ENCODE results near the gene ACOT7.
A peak's percentile ranks its signal among the peaks of the same experiment; 100 is the strongest.

ACOT7 gene

GRCh38 chr1:6359216-6360116 lies 34.1 kb downstream of the ACOT7 start:
- DNase-seq, result peak; percentile 57 to 81 (median 73)

GRCh38 chr1:6358757-6359201 lies 34.8 kb downstream of the ACOT7 start:
- peak; percentile 65 to 83 (median 79) for DNase-seq

- peak; percentile 58 to 65 (median 60) for DNase-seq
Measured at GRCh38 chr1:6358144-6358624, 35.4 kb downstream of the ACOT7 start.

- DNase-seq, result no peak
Measured at GRCh38 chr1:6357243-6357936, 36.2 kb downstream of the ACOT7 start.

- no peak for DNase-seq
Measured at GRCh38 chr1:6355621-6356020, 37.9 kb downstream of the ACOT7 start.

- no peak for DNase-seq
Measured at GRCh38 chr1:6354659-6355317, 38.8 kb downstream of the ACOT7 start.

GRCh38 chr1:6353955-6354658 lies 39.5 kb downstream of the ACOT7 start:
- no peak for DNase-seq

- no peak for DNase-seq
Measured at GRCh38 chr1:6353619-6353954, 40.0 kb downstream of the ACOT7 start.

- DNase-seq, result no peak
Measured at GRCh38 chr1:6352138-6352563, 41.4 kb downstream of the ACOT7 start.

- no peak for DNase-seq
Measured at GRCh38 chr1:6351480-6352137, 42.0 kb downstream of the ACOT7 start.

- no peak for DNase-seq
Measured at GRCh38 chr1:6350416-6351088, 43.0 kb downstream of the ACOT7 start.

- no peak for DNase-seq
Measured at GRCh38 chr1:6349254-6349943, 44.2 kb downstream of the ACOT7 start.

- peak; percentile 15 to 34 (median 20) for DNase-seq
Measured at GRCh38 chr1:6348511-6349191, 44.9 kb downstream of the ACOT7 start.

- peak; percentile 42 to 67 (median 51) for DNase-seq
Measured at GRCh38 chr1:6347641-6348487, 45.7 kb downstream of the ACOT7 start.

- no peak for DNase-seq
Measured at GRCh38 chr1:6345460-6345859, 48.1 kb downstream of the ACOT7 start.

GRCh38 chr1:6345009-6345408 lies 48.6 kb downstream of the ACOT7 start:
- DNase-seq, result no peak

GRCh38 chr1:6343506-6344405 lies 49.8 kb downstream of the ACOT7 start:
- DNase-seq, result peak; percentile 74 to 83 (median 76)

GRCh38 chr1:6342056-6342455 lies 51.5 kb downstream of the ACOT7 start:
- DNase-seq, result peak; percentile 28 to 46 (median 30)

Measured in suppressor macrophage treated with lipopolysaccharide for 1 hour (primary cell).